HepG2 (cell line): ENCODE measurements around the gene WNT7A.

Experiments used
- CTCF ChIP-seq: sonication (generic); formaldehyde crosslinking; IDR thresholded peaks from 2 replicates; pipeline ENCODE4 v1.5.0; 2020; ENCODE audit warnings: mild to moderate bottlenecking, missing genetic modification reagents, moderate library complexity
- EP300 ChIP-seq, 3 experiments: sonication (generic) in 1 of 3; formaldehyde crosslinking in 1 of 3; IDR thresholded peaks; 2 replicates each; pipeline versions ENCODE4 v1.5.1 to v1.6.1; 2011 to 2020; ENCODE audit warnings: low read depth in 2 of 3, low read length in 2 of 3, borderline replicate concordance in 1 of 3, improper control_type of control experiment in 1 of 3, mild to moderate bottlenecking in 1 of 3, missing genetic modification reagents in 1 of 3, moderate library complexity in 1 of 3
- FOXA3 ChIP-seq: IDR thresholded peaks from 2 replicates; pipeline ENCODE4 v1.6.1; 2016; ENCODE audit warnings: missing genetic modification reagents, missing compliant biosample characterization
- FOXK2 ChIP-seq: fragments of 450-650 bp; IDR thresholded peaks from 2 replicates; pipeline ENCODE4 v1.6.1; 2016
- JUND ChIP-seq: sonication (generic); formaldehyde crosslinking; IDR thresholded peaks from 2 replicates; pipeline ENCODE4 v1.8.0; 2022; ENCODE audit warnings: mild to moderate bottlenecking, missing genetic modification reagents
- PITX1 ChIP-seq: sonication (generic); formaldehyde crosslinking; IDR thresholded peaks from 2 replicates; pipeline ENCODE4 v1.5.1; 2020; ENCODE audit warnings: mild to moderate bottlenecking, missing genetic modification reagents
- POLR2A ChIP-seq, 2 experiments: IDR thresholded peaks; 2 replicates each; pipeline ENCODE4 v1.6.1; 2011; ENCODE audit warnings: low read depth in 2 of 2, low read length in 2 of 2, mild to moderate bottlenecking in 1 of 2, moderate library complexity in 1 of 2; ENCODE audit not compliant: insufficient read depth in 1 of 2
- REST ChIP-seq, 2 experiments: IDR thresholded peaks; 2 replicates each; pipeline ENCODE4 v1.6.1; 2011 to 2012; ENCODE audit warnings: low read length in 2 of 2, borderline replicate concordance in 1 of 2, low read depth in 1 of 2, mild to moderate bottlenecking in 1 of 2, moderate library complexity in 1 of 2
- THAP9 ChIP-seq: sonication (generic); formaldehyde crosslinking; IDR thresholded peaks from 2 replicates; pipeline ENCODE4; 2020; ENCODE audit warnings: missing genetic modification reagents, mild to moderate bottlenecking, borderline replicate concordance
- XBP1 ChIP-seq: sonication (generic); formaldehyde crosslinking; IDR thresholded peaks from 2 replicates; pipeline ENCODE4 v1.5.0; 2020; ENCODE audit warnings: missing genetic modification reagents
- ZBTB34 ChIP-seq: sonication (generic); formaldehyde crosslinking; IDR thresholded peaks from 2 replicates; pipeline ENCODE4 v1.8.0; 2022; ENCODE audit warnings: mild to moderate bottlenecking, missing genetic modification reagents
- ZNF251 ChIP-seq: sonication (generic); formaldehyde crosslinking; IDR thresholded peaks from 2 replicates; pipeline ENCODE4 v1.9.0; 2021; ENCODE audit warnings: mild to moderate bottlenecking, missing genetic modification reagents
- ZNF383 ChIP-seq: sonication (generic); formaldehyde crosslinking; IDR thresholded peaks from 2 replicates; pipeline ENCODE4 v1.4.0; 2020; ENCODE audit warnings: missing genetic modification reagents, mild to moderate bottlenecking, borderline replicate concordance

GRCh38 chr3:13842226-13842625 lies 37.6 kb downstream of the WNT7A start:
- TF ChIP-seq FOXK2, result no peak
- TF ChIP-seq JUND, result no peak
- TF ChIP-seq XBP1 (CRISPR knock-in tag), result no peak
- no peak for TF ChIP-seq EP300 (IDR thresholded peaks at IDR 0.05; ENCODE audit: low read depth in 2 of 2, low read length in 2 of 2)
- no peak for TF ChIP-seq EP300 (CRISPR knock-in tag; IDR thresholded peaks at IDR 0.05; ENCODE audit: borderline replicate concordance)
- TF ChIP-seq CTCF, result no peak
- no peak for TF ChIP-seq PITX1 (CRISPR knock-in tag)
- no peak for TF ChIP-seq ZNF251 (CRISPR knock-in tag)
- TF ChIP-seq THAP9, result no peak
- no peak for TF ChIP-seq REST (IDR thresholded peaks at IDR 0.05; ENCODE audit: borderline replicate concordance in 1 of 2, low read depth in 1 of 2, low read length in 2 of 2)
- no peak for TF ChIP-seq FOXA3 (CRISPR knock-in tag)
- TF ChIP-seq POLR2A (IDR thresholded peaks at IDR 0.05; ENCODE audit: insufficient read depth in 1 of 2, low read depth in 2 of 2, low read length in 2 of 2), result no peak
- no peak for TF ChIP-seq ZNF383
- TF ChIP-seq ZBTB34 (CRISPR knock-in tag), result no peak
